ENCODE measurements around the gene RGPD6.
"Not testable (repeated sequence)": the region's sequence is repeated elsewhere in the genome, so short reads cannot be mapped to it uniquely, and the experiment has no call there.

- not testable (repeated sequence) for TF ChIP-seq SUZ12 (IDR thresholded peaks at IDR 0.05; ENCODE audit: extremely low read depth, insufficient read depth, insufficient read length); YY1 (IDR thresholded peaks at IDR 0.05; ENCODE audit: insufficient read depth, insufficient read length); ZNF274 (IDR thresholded peaks at IDR 0.05; ENCODE audit: low read depth, low read length)
These were observed 111.7 kb downstream of the RGPD6 start for GRCh38 chr2:110465312-110465711.
